GM12874 (cell line): ENCODE results near the gene NPVF.

Experiments used
- TF ChIP-seq, protein P1 (sequence below): IDR thresholded peaks from 2 replicates; pipeline ENCODE4 v1.5.1; 2011; ENCODE audit warnings: low read depth, mild to moderate bottlenecking, control low read depth, low read length, moderate library complexity; ENCODE audit not compliant: insufficient read depth

NPVF gene

DNA sequence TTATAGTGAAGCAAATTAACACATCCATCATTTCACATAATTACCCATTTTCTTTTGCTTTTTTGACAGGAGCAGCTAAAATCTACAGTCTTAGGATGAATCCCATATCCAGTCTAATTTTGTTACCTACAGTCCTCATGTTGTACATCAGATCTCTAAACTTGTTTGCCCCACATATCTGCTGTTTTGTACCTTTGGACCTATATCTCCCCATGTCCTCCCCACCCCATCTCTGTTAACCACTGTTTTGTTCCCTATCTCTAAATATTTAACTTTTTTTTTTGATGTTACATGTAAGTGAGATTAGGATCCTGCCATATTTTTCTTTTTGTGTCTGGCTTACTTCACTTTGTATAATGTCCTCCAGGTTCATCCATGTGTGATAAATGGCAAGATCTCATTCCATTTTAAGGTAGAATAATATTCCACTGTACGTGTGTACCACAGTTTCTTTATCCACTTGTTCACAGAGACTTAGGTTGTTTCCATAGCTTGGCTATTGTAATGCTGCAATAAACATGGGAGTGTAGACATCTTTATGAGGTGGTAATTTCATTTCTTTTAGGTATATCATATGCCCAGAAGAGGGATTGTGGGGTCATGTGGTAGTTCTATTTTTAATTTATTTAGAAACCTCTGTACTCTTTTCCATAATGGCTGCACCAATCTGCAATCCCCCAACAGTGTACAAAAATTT lies 19.6 kb downstream of the NPVF start:
- TF ChIP-seq, protein P1, sequence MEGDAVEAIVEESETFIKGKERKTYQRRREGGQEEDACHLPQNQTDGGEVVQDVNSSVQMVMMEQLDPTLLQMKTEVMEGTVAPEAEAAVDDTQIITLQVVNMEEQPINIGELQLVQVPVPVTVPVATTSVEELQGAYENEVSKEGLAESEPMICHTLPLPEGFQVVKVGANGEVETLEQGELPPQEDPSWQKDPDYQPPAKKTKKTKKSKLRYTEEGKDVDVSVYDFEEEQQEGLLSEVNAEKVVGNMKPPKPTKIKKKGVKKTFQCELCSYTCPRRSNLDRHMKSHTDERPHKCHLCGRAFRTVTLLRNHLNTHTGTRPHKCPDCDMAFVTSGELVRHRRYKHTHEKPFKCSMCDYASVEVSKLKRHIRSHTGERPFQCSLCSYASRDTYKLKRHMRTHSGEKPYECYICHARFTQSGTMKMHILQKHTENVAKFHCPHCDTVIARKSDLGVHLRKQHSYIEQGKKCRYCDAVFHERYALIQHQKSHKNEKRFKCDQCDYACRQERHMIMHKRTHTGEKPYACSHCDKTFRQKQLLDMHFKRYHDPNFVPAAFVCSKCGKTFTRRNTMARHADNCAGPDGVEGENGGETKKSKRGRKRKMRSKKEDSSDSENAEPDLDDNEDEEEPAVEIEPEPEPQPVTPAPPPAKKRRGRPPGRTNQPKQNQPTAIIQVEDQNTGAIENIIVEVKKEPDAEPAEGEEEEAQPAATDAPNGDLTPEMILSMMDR: no peak

DNA sequence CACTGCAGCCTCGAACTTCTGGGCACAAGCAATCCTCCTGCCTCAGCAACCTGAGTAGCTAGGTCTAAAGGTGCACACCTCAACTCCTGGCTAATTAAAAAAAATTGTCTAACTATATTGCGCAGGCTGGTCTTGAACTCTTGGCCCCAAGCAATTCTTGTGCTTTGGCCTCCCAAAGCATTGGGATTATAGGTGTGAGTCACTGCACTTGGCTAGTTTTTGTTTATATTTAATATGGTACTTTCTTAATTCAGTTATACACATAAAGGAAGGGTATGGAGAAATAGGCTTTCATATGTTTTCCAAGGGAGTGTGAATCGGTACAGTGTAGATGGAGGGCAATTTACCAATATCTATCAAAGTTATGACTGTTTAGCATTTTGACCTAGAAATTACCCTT lies 20.4 kb downstream of the NPVF start:
- TF ChIP-seq, protein P1: no peak

DNA sequence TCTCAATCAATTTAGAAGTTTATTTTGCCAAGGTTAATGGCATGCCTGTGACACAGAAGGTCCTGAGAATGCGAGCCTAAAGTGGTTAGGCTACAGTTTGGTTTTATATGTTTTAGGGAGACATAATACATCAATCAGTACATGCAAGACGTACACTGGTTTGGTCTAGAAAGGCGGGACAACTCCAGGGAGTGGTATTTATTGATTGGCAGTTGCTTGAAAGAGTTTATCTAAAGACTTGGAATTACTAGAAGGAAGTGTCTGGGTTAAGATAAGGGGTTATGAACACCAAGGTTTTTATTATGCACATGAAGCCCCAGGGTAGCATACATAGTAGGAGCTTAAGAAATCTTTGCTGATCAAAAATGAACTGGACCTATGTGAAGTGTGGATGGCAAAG lies 21.5 kb downstream of the NPVF start:
- TF ChIP-seq, protein P1: no peak

DNA sequence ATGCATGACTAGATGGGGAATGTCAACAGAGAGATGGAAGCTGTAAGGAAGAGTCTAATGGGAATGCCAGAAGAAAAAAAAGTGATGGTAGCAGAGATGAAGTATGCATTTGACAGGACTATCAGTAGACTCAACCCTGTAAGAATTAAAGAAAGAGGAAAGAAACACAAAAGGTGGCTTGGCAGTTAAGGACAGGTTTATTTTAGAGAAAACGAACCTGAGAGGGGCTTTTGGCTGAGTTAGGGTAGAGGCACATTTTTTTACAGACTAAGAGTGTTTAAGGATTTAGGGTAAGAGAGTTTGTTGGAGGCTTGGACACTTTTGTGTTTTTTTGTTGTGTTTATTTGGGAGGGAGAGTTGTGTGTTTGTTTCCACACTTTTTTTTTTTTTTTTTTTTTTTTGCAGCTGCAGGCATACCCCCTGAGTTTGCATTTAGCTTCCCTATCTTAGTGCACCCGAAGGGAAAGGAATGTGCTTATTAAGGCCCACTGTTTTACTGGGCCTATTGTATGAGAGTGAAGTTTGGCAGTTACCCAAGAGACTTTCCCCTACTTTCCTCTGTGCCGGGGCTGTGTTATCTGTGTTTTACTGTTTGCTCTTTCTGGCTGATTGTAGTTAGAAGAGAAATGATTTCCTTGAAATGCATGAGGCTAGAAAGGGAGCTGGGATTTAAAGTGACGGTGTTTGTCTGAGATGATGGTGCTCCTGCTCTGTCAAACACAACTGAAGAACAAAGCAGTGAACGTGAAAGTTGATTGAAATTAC lies 32.0 kb downstream of the NPVF start:
- TF ChIP-seq, protein P1: no peak

DNA sequence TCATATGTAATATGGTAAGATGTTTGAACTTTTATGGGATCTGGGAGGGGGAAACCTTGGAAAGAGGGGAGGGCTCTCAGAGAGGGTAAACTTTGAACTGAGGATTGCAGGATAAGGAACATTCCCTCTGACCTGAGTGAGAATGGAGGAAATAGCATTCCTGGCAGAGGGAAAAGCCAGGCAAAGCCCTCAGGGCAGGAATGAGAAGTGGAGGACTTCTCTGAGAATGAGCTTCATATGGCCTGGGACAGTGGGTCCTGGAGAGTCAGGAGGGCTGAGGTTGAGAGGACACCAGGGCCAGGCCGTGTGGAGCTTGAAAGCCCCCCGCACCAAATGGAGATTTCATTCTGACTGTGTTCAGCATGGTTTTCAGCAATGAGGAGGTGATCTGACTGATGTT lies 34.2 kb downstream of the NPVF start:
- TF ChIP-seq, protein P1: no peak

DNA sequence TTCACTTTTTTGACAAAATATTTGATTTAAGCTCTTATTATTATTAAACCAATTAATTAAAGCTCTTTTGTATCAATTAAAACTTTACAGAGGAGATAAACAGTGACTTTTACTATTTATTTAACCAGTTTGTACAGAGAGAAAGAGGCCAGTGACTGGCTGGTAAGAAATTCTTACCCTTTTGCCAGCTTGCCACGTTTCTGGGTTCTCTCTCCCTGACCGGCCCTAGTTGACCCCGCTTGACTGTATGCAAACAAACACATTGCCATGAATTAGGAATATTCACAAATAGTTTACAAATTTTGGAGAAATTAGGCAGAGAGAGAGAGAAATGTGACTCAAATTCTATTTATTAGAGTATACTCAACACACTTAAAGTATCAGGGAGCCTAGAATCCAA lies 36.2 kb downstream of the NPVF start:
- TF ChIP-seq, protein P1: no peak

DNA sequence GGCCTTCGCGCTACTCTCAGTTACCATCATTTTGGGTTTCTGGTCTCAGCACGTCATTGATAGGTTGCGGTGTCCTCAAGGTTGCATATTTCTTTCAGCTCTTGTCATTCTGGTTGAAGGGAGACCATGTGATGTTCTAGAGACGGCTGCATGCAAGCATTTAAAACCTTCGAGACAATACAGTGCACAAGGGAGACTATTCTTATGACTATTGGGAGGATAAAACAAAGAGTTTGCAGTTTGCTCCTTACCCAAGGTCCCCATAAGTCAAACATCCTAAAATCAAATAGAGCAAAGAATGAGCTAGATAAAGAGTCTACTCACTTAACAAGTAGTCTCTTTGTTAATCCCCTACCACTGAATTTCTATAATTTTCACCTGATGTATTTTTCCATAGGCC lies 39.1 kb downstream of the NPVF start:
- TF ChIP-seq, protein P1: no peak
